CD14-positive monocyte (primary cell): ENCODE results near the gene RBSN. TPM values are rescaled to one million over a fixed set of nuclear protein-coding genes. Genes with fewer than 3 reads are reported as not detected.

Source experiments
- DNase-seq, 3 donors: peaks; one replicate each; pipeline ENCODE4 v3.0.0-alpha.2; 2011 to 2022
- H2AFZ ChIP-seq: 2 replicates; pipeline ENCODE4 v1.6.0; 2012; ENCODE audit warnings: mild to moderate bottlenecking, low read depth, low read length, inconsistent platforms; ENCODE audit not compliant: insufficient read depth, poor library complexity, severe bottlenecking
- H3K27ac ChIP-seq, 2 donors: 1 replicate in 1 of 2; 2 replicates in 1 of 2; pipeline ENCODE4 v1.5.1; 2012 to 2013; ENCODE audit warnings: low read length in 2 of 2, control low read depth in 1 of 2, inconsistent platforms in 1 of 2, low read depth in 1 of 2, mild to moderate bottlenecking in 1 of 2
- H3K27me3 ChIP-seq, 2 donors: one replicate each; pipeline versions ENCODE4 v1.6.0 to v1.6.1; 2011 to 2013; ENCODE audit warnings: low read length in 2 of 2; ENCODE audit not compliant: control insufficient read depth in 2 of 2, insufficient read depth in 2 of 2
- H3K36me3 ChIP-seq, 2 donors: replicated peaks in 1 of 2; 1 replicate in 1 of 2; 2 replicates in 1 of 2; pipeline versions ENCODE4 v1.5.1 to v1.6.1; 2012 to 2013; ENCODE audit warnings: low read length in 2 of 2, control low read depth in 1 of 2, inconsistent platforms in 1 of 2, mild to moderate bottlenecking in 1 of 2; ENCODE audit not compliant: insufficient read depth in 2 of 2, control insufficient read depth in 1 of 2
- H3K4me1 ChIP-seq, 2 donors: 1 replicate in 1 of 2; 2 replicates in 1 of 2; pipeline versions ENCODE4 v1.5.1 to v1.6.1; 2012 to 2013; ENCODE audit warnings: low read length in 2 of 2, control low read depth in 1 of 2, inconsistent platforms in 1 of 2, mild to moderate bottlenecking in 1 of 2, moderate library complexity in 1 of 2; ENCODE audit not compliant: insufficient read depth in 2 of 2, control insufficient read depth in 1 of 2
- H3K4me2 ChIP-seq: replicated peaks from 2 replicates; pipeline ENCODE3; 2012; ENCODE audit warnings: low read length, moderate library complexity, mild to moderate bottlenecking; ENCODE audit not compliant: poor library complexity, severe bottlenecking; ENCODE audit errors: extremely low read depth
- H3K4me3 ChIP-seq, 3 experiments: fragments of 200-600 bp in 1 of 3; sonication (generic) in 1 of 3; replicated peaks in 1 of 3; 1 replicate in 2 of 3; 2 replicates in 1 of 3; pipeline ENCODE4 v1.5.1; 2011 to 2013; ENCODE audit warnings: low read length in 3 of 3, mild to moderate bottlenecking in 3 of 3, control low read depth in 2 of 3, low read depth in 2 of 3, inconsistent platforms in 1 of 3, moderate library complexity in 1 of 3
- H3K79me2 ChIP-seq: 2 replicates; pipeline ENCODE4 v1.6.0; 2012; ENCODE audit warnings: mild to moderate bottlenecking, control low read depth, inconsistent platforms, low read length, moderate library complexity; ENCODE audit not compliant: insufficient read depth
- H3K9ac ChIP-seq: 2 replicates; pipeline ENCODE4 v1.6.0; 2017; ENCODE audit warnings: low read length, mild to moderate bottlenecking; ENCODE audit not compliant: insufficient read depth, poor library complexity, severe bottlenecking
- H3K9me3 ChIP-seq, 2 donors: replicated peaks in 1 of 2; 1 replicate in 1 of 2; 2 replicates in 1 of 2; pipeline versions ENCODE4 v1.5.1 to v1.6.1; 2012 to 2013; ENCODE audit warnings: low read length in 2 of 2, control low read depth in 1 of 2; ENCODE audit not compliant: control insufficient read depth in 1 of 2, insufficient read depth in 1 of 2
- H4K20me1 ChIP-seq: 2 replicates; pipeline ENCODE4 v1.6.0; 2012; ENCODE audit warnings: mild to moderate bottlenecking, low read length, control low read depth, moderate library complexity; ENCODE audit not compliant: insufficient read depth
- H3K27ac Mint-ChIP-seq, 7 donors: one replicate each; pipeline ENCODE4 v1.8.0; 2020; ENCODE audit warnings: mild to moderate bottlenecking in 7 of 7, mixed read lengths in 7 of 7, moderate library complexity in 6 of 7, inconsistent platforms in 2 of 7
- H3K27me3 Mint-ChIP-seq, 3 donors: one replicate each; pipeline ENCODE4 v1.8.0; 2021 to 2022; ENCODE audit warnings: low read depth in 3 of 3, mild to moderate bottlenecking in 3 of 3, mixed read lengths in 3 of 3, moderate library complexity in 3 of 3, inconsistent platforms in 1 of 3
- H3K36me3 Mint-ChIP-seq, 2 donors: one replicate each; pipeline ENCODE4 v1.8.0; 2020; ENCODE audit warnings: mixed read lengths in 2 of 2, inconsistent platforms in 1 of 2, mild to moderate bottlenecking in 1 of 2
- H3K4me1 Mint-ChIP-seq: one replicate; pipeline ENCODE4 v1.8.0; 2020; ENCODE audit warnings: mild to moderate bottlenecking, mixed read lengths
- H3K4me3 Mint-ChIP-seq, 2 donors: one replicate each; pipeline ENCODE4 v1.8.0; 2020; ENCODE audit warnings: mild to moderate bottlenecking in 2 of 2, mixed read lengths in 2 of 2, moderate library complexity in 1 of 2
- H3K9me3 Mint-ChIP-seq, 7 donors: one replicate each; pipeline ENCODE4 v1.8.0; 2020 to 2022; ENCODE audit warnings: mixed read lengths in 7 of 7, mild to moderate bottlenecking in 6 of 7, moderate library complexity in 6 of 7, inconsistent platforms in 2 of 7
- WGBS: methylation state at CpG from one replicate; pipeline ENCODE4 v1.1.5; 2013; ENCODE audit warnings: missing lambda C conversion rate; ENCODE audit not compliant: insufficient coverage; 5-methylcytosine and 5-hydroxymethylcytosine counted together
- intact Hi-C, 2 donors: fragments of 100-400 bp; cut with micrococcal nuclease; formaldehyde crosslinking; loops; one replicate each; pipeline versions ENCODE4 v1.15.0 to v1.15.1; 2023
- polyA plus RNA-seq, 3 donors: library from polyadenylated mRNA; depleted of rRNA in 1 of 3; unstranded in 2 of 3; stranded (reverse) in 1 of 3; fragments of 300-500 nt in 2 of 3; fragments of >200 nt in 1 of 3; fragmentation: Illumina TruSeq in 2 of 3; gene quantifications; 1 replicate in 2 of 3; 2 replicates in 1 of 3; pipeline ENCODE4 v1.2.3, GENCODE V29; 2012 to 2021
- TF ChIP-seq, protein P1 (sequence below): fragments of 200-600 bp; IDR thresholded peaks from one replicate; pipeline ENCODE4 v1.8.0; 2022; ENCODE audit warnings: antibody characterized with exemption, mild to moderate bottlenecking

RBSN gene
- polyA plus RNA-seq, 3 donors: 6.7 to 10.1 (median 8.1) TPM

DNA sequence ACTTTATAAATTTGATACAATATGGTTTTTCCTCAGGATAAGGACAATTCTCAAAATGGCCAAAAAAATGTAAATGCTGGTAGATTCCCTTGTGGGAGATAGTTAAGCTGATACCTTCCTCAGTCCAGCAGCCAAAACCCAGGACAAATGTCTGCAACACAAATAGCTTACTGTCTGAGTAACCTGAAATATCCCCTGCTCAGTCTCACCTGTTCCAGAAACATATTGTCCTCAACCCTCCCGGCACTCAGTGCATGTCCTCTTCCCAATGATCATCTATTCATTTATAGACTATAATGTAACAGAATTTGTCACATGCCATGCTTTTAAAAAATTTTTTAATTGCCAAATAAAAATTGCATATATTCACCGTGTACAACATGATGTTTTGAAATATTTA is 12.2 kb downstream of the RBSN start:
- Histone ChIP-seq H3K79me2 (no peaks in the 10 kb centered on the region), H3K36me3 (peaks cover 88 to 96% of the 10 kb centered on the region in 2 donors), H3K27me3 (no peaks in the 10 kb centered on the region), H4K20me1 (no peaks in the 10 kb centered on the region), H3K9ac (no peak overlapping the region), H3K9me3 (no peaks in the 10 kb centered on the region), H3K4me2 (no peak overlapping the region), H3K4me3 (no peak overlapping the region), H2AFZ (no peak overlapping the region), H3K27ac (no peak overlapping the region), H3K4me1 (peaks cover 0 to 3% of the 10 kb centered on the region in 2 donors)
- no peak for DNase-seq
- Mint-ChIP-seq H3K27ac (no peak overlapping the region), H3K4me3 (no peak overlapping the region), H3K9me3 (no peaks in the 10 kb centered on the region), H3K4me1 (peaks cover 6% of the 10 kb centered on the region), H3K27me3 (peaks cover 0 to 3% (median 2%) of the 10 kb centered on the region in 3 donors), H3K36me3 (peaks cover 79 to 90% of the 10 kb centered on the region in 2 donors)
- TF ChIP-seq, protein P1, sequence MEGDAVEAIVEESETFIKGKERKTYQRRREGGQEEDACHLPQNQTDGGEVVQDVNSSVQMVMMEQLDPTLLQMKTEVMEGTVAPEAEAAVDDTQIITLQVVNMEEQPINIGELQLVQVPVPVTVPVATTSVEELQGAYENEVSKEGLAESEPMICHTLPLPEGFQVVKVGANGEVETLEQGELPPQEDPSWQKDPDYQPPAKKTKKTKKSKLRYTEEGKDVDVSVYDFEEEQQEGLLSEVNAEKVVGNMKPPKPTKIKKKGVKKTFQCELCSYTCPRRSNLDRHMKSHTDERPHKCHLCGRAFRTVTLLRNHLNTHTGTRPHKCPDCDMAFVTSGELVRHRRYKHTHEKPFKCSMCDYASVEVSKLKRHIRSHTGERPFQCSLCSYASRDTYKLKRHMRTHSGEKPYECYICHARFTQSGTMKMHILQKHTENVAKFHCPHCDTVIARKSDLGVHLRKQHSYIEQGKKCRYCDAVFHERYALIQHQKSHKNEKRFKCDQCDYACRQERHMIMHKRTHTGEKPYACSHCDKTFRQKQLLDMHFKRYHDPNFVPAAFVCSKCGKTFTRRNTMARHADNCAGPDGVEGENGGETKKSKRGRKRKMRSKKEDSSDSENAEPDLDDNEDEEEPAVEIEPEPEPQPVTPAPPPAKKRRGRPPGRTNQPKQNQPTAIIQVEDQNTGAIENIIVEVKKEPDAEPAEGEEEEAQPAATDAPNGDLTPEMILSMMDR: no peak
- no CpG with 5 or more reads among the region's 2 CpGs for WGBS
- intact Hi-C loops: no loop called here

DNA sequence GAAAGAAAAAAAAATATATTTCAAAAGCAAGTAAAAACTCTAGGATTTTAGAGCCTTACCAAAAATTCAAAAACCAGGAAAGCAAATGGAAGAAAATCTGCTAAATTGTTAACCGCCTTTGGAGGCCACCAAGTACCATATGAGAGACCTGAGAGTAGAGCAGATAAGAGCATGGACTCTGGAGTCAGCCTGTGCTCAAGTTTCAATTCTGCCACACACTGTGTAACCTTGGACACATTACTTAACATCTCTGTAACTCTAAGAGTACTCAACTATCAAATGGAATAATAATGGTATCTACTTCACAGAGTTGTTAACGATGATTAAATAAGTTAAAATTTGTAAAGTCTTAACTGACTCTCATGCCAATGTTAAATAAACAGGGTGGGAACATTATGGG is 12.7 kb downstream of the RBSN start:
- H3K36me3 Mint-ChIP-seq: peaks cover 81 to 92% of the 10 kb centered on the region in 2 donors
- H3K4me2 ChIP-seq: no peak overlapping the region
- peaks cover 8% of the 10 kb centered on the region for H3K4me1 Mint-ChIP-seq
- no peaks in the 10 kb centered on the region for H4K20me1 ChIP-seq
- no peaks in the 10 kb centered on the region for H3K9me3 ChIP-seq
- no peak overlapping the region for H3K4me3 Mint-ChIP-seq
- no peak overlapping the region for H3K27ac ChIP-seq
- H3K36me3 ChIP-seq: peaks cover 89 to 96% of the 10 kb centered on the region in 2 donors
- intact Hi-C loops: no loop called here
- TF ChIP-seq, protein P1: no peak
- H3K27me3 Mint-ChIP-seq: peaks cover 0 to 3% (median 2%) of the 10 kb centered on the region in 3 donors
- no peaks in the 10 kb centered on the region for H3K79me2 ChIP-seq
- H3K9me3 Mint-ChIP-seq: no peaks in the 10 kb centered on the region
- no peak overlapping the region for H2AFZ ChIP-seq
- DNase-seq: no peak
- no peak overlapping the region for H3K4me3 ChIP-seq
- WGBS: no CpG with 5 or more reads among the region's 2 CpGs
- no peak overlapping the region for H3K27ac Mint-ChIP-seq
- no peaks in the 10 kb centered on the region for H3K27me3 ChIP-seq
- H3K4me1 ChIP-seq: peaks cover 0 to 3% of the 10 kb centered on the region in 2 donors
- no peak overlapping the region for H3K9ac ChIP-seq
